Esophagus muscularis mucosa (tissue), 3 donors: ENCODE results near the gene CHDH.

Experiments used
- POLR2AphosphoS5 ChIP-seq, 2 donors: sonication (generic); formaldehyde crosslinking; IDR thresholded peaks; one replicate each; pipeline ENCODE4 v1.6.1; 2017; ENCODE audit warnings: antibody characterized with exemption in 2 of 2
- TF ChIP-seq, protein P1 (sequence below), 3 experiments: fragments of 200-600 bp in 2 of 3; fragments of 450-650 bp in 1 of 3; sonication (generic) in 2 of 3; IDR thresholded peaks; one replicate each; pipeline ENCODE4 v1.5.1; 2017 to 2019; ENCODE audit warnings: antibody characterized with exemption in 3 of 3, mild to moderate bottlenecking in 2 of 3, moderate library complexity in 1 of 3

- TF ChIP-seq, protein P1, sequence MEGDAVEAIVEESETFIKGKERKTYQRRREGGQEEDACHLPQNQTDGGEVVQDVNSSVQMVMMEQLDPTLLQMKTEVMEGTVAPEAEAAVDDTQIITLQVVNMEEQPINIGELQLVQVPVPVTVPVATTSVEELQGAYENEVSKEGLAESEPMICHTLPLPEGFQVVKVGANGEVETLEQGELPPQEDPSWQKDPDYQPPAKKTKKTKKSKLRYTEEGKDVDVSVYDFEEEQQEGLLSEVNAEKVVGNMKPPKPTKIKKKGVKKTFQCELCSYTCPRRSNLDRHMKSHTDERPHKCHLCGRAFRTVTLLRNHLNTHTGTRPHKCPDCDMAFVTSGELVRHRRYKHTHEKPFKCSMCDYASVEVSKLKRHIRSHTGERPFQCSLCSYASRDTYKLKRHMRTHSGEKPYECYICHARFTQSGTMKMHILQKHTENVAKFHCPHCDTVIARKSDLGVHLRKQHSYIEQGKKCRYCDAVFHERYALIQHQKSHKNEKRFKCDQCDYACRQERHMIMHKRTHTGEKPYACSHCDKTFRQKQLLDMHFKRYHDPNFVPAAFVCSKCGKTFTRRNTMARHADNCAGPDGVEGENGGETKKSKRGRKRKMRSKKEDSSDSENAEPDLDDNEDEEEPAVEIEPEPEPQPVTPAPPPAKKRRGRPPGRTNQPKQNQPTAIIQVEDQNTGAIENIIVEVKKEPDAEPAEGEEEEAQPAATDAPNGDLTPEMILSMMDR (IDR thresholded peaks at IDR 0.05): no peak
- no peak for TF ChIP-seq POLR2AphosphoS5 (IDR thresholded peaks at IDR 0.05)
Observed at GRCh38 chr3:53805463-53806159, 40.6 kb downstream of the CHDH start.
